GM19455 (cell line): Measurements from ENCODE around the gene SMYD2.

Experiments used
- ATAC-seq: cut with Tn5 transposase; IDR thresholded peaks from one replicate; pipeline ENCODE4 v1.9.1; 2021; ENCODE audit not compliant: unreplicated experiment

Gene SMYD2

GRCh38 chr1:214384373-214385079 lies 103.6 kb downstream of the SMYD2 start:
- ATAC-seq = no peak

- ATAC-seq = no peak
These were observed 104.5 kb downstream of the SMYD2 start for GRCh38 chr1:214385428-214385827.

- ATAC-seq = no peak
These were observed 105.4 kb downstream of the SMYD2 start for GRCh38 chr1:214386333-214386732.
